Measurements from ENCODE around the gene SLC25A44.
"Not testable (repeated sequence)": the region's sequence is repeated elsewhere in the genome, so short reads cannot be mapped to it uniquely, and the experiment has no call there.

Gene SLC25A44

GRCh38 chr1:156177919-156178654, 15.8 kb upstream of the SLC25A44 start:
- H3K36me3 ChIP-seq (ENCODE audit: insufficient read depth, low read length) = no peaks in the 10 kb centered on the region
- H3K4me1 ChIP-seq (ENCODE audit: insufficient read depth, low read length) = peaks cover 24% of the 10 kb centered on the region
- H3K9ac ChIP-seq (ENCODE audit: low read depth, low read length) = no peak overlapping the region

GRCh38 chr1:156180471-156180870, 13.4 kb upstream of the SLC25A44 start:
- H3K9ac ChIP-seq (ENCODE audit: low read depth, low read length) = peak overlapping the region; percentile 36; the same call in 1 of the 2 replicates
- H3K36me3 ChIP-seq (ENCODE audit: insufficient read depth, low read length) = no peaks in the 10 kb centered on the region; the same call in 1 of the 2 replicates
- peaks cover 24% of the 10 kb centered on the region for H3K4me1 ChIP-seq (ENCODE audit: insufficient read depth, low read length)
- H3K9me3 ChIP-seq (ENCODE audit: control insufficient read depth, insufficient read depth, low read length) = no peaks in the 10 kb centered on the region

More at GRCh38 chr1:156177919-156178654, 15.8 kb upstream of the SLC25A44 start:
- H3K9me3 ChIP-seq (ENCODE audit: control insufficient read depth, insufficient read depth, low read length) = no peaks in the 10 kb centered on the region

GRCh38 chr1:156181391-156181924, 12.4 kb upstream of the SLC25A44 start:
- not testable (repeated sequence) for H3K9me3 ChIP-seq (ENCODE audit: control insufficient read depth, insufficient read depth, low read length); H3K9ac ChIP-seq (ENCODE audit: low read depth, low read length); H3K36me3 ChIP-seq (ENCODE audit: insufficient read depth, low read length)
- peaks cover 24% of the 10 kb centered on the region for H3K4me1 ChIP-seq (ENCODE audit: insufficient read depth, low read length)

GRCh38 chr1:156182010-156182779, 11.7 kb upstream of the SLC25A44 start:
- not testable (repeated sequence) for H3K9me3 ChIP-seq (ENCODE audit: control insufficient read depth, insufficient read depth, low read length); H3K36me3 ChIP-seq (ENCODE audit: insufficient read depth, low read length)
- Histone ChIP-seq H3K9ac (ENCODE audit: low read depth, low read length) (peak overlapping the region; percentile 37), H3K4me1 (ENCODE audit: insufficient read depth, low read length) (peaks cover 24% of the 10 kb centered on the region)

- not testable (repeated sequence) for H3K36me3 ChIP-seq (ENCODE audit: insufficient read depth, low read length); H3K4me1 ChIP-seq (ENCODE audit: insufficient read depth, low read length); H3K9me3 ChIP-seq (ENCODE audit: control insufficient read depth, insufficient read depth, low read length); H3K9ac ChIP-seq (ENCODE audit: low read depth, low read length)
Measured at GRCh38 chr1:156186347-156187177, 7.3 kb upstream of the SLC25A44 start.

- not testable (repeated sequence) for H3K9ac ChIP-seq (ENCODE audit: low read depth, low read length); H3K4me1 ChIP-seq (ENCODE audit: insufficient read depth, low read length); H3K9me3 ChIP-seq (ENCODE audit: control insufficient read depth, insufficient read depth, low read length); H3K36me3 ChIP-seq (ENCODE audit: insufficient read depth, low read length)
Measured at GRCh38 chr1:156190265-156190664, 3.6 kb upstream of the SLC25A44 start.

- Histone ChIP-seq H3K9ac (ENCODE audit: low read depth, low read length) (no peak overlapping the region), H3K36me3 (ENCODE audit: insufficient read depth, low read length) (peaks cover 5% of the 10 kb centered on the region; the same call in 1 of the 2 replicates), H3K4me1 (ENCODE audit: insufficient read depth, low read length) (peaks cover 9% of the 10 kb centered on the region; the same call in 1 of the 2 replicates), H3K9me3 (ENCODE audit: control insufficient read depth, insufficient read depth, low read length) (peaks cover 5% of the 10 kb centered on the region; the same call in 1 of the 2 replicates)
Measured at GRCh38 chr1:156191292-156191964, 2.5 kb upstream of the SLC25A44 start.

- peak overlapping the region; percentile 68 for H3K9ac ChIP-seq (ENCODE audit: low read depth, low read length)
- H3K36me3 ChIP-seq (ENCODE audit: insufficient read depth, low read length) = peaks cover 9% of the 10 kb centered on the region; the same call in 1 of the 2 replicates
- H3K9me3 ChIP-seq (ENCODE audit: control insufficient read depth, insufficient read depth, low read length) = no peaks in the 10 kb centered on the region
- peaks cover 14% of the 10 kb centered on the region; the same call in 1 of the 2 replicates for H3K4me1 ChIP-seq (ENCODE audit: insufficient read depth, low read length)
Measured at GRCh38 chr1:156193208-156193487, 756 bp upstream of the SLC25A44 start.

- Histone ChIP-seq H3K9ac (ENCODE audit: low read depth, low read length) (peak overlapping the region; percentile 68), H3K4me1 (ENCODE audit: insufficient read depth, low read length) (peaks cover 14% of the 10 kb centered on the region; the same call in 1 of the 2 replicates), H3K9me3 (ENCODE audit: control insufficient read depth, insufficient read depth, low read length) (no peaks in the 10 kb centered on the region), H3K36me3 (ENCODE audit: insufficient read depth, low read length) (peaks cover 9% of the 10 kb centered on the region; the same call in 1 of the 2 replicates)
Measured at GRCh38 chr1:156194300-156194652, 372 bp downstream of the SLC25A44 start.

- Histone ChIP-seq H3K4me1 (ENCODE audit: insufficient read depth, low read length) (peaks cover 14% of the 10 kb centered on the region; the same call in 1 of the 2 replicates), H3K9me3 (ENCODE audit: control insufficient read depth, insufficient read depth, low read length) (no peaks in the 10 kb centered on the region), H3K9ac (ENCODE audit: low read depth, low read length) (no peak overlapping the region), H3K36me3 (ENCODE audit: insufficient read depth, low read length) (peaks cover 15% of the 10 kb centered on the region; the same call in 1 of the 2 replicates)
Measured at GRCh38 chr1:156195853-156196252, 1.9 kb downstream of the SLC25A44 start.

- Histone ChIP-seq H3K9ac (ENCODE audit: low read depth, low read length) (no peak overlapping the region), H3K9me3 (ENCODE audit: control insufficient read depth, insufficient read depth, low read length) (no peaks in the 10 kb centered on the region), H3K4me1 (ENCODE audit: insufficient read depth, low read length) (peaks cover 14% of the 10 kb centered on the region; the same call in 1 of the 2 replicates), H3K36me3 (ENCODE audit: insufficient read depth, low read length) (peaks cover 21% of the 10 kb centered on the region; the same call in 1 of the 2 replicates)
Measured at GRCh38 chr1:156196445-156196844, 2.5 kb downstream of the SLC25A44 start.

GRCh38 chr1:156198831-156199349, 5.0 kb downstream of the SLC25A44 start:
- H3K36me3 ChIP-seq (ENCODE audit: insufficient read depth, low read length) = peaks cover 22% of the 10 kb centered on the region; the same call in 1 of the 2 replicates
- H3K4me1 ChIP-seq (ENCODE audit: insufficient read depth, low read length) = peaks cover 9% of the 10 kb centered on the region; the same call in 1 of the 2 replicates
- no peaks in the 10 kb centered on the region for H3K9me3 ChIP-seq (ENCODE audit: control insufficient read depth, insufficient read depth, low read length)
- no peak overlapping the region for H3K9ac ChIP-seq (ENCODE audit: low read depth, low read length)

- H3K9ac ChIP-seq (ENCODE audit: low read depth, low read length) = no peak overlapping the region
- peaks cover 22% of the 10 kb centered on the region; the same call in 1 of the 2 replicates for H3K36me3 ChIP-seq (ENCODE audit: insufficient read depth, low read length)
- H3K9me3 ChIP-seq (ENCODE audit: control insufficient read depth, insufficient read depth, low read length) = no peaks in the 10 kb centered on the region
- H3K4me1 ChIP-seq (ENCODE audit: insufficient read depth, low read length) = peaks cover 9% of the 10 kb centered on the region; the same call in 1 of the 2 replicates
Measured at GRCh38 chr1:156200044-156200443, 6.1 kb downstream of the SLC25A44 start.

All from ES-I3 (cell line).